ENCODE results near the gene PTPRM. TPM values are rescaled to one million over a fixed set of nuclear protein-coding genes. Genes with fewer than 3 reads are reported as not detected.

The PTPRM gene
- total RNA-seq, 1 experiment from 2014 or later = 100.0 TPM

- H3K4me1 Mint-ChIP-seq (ENCODE audit: low read depth, unreplicated experiment) = peaks cover 45% of the 10 kb centered on the region
- no peak overlapping the region for H3K4me3 ChIP-seq (ENCODE audit: low read depth, low read length)
These were observed 59.2 kb downstream of the PTPRM start for GRCh38 chr18:7626175-7626921.

GRCh38 chr18:7626922-7627440 is 59.9 kb downstream of the PTPRM start:
- Mint-ChIP-seq H3K27me3 (ENCODE audit: insufficient read depth, unreplicated experiment) (no peaks in the 10 kb centered on the region), H3K4me3 (ENCODE audit: unreplicated experiment) (peak overlapping the region; percentile 21), H3K9me3 (ENCODE audit: unreplicated experiment) (no peaks in the 10 kb centered on the region), H3K4me1 (ENCODE audit: low read depth, unreplicated experiment) (peaks cover 45% of the 10 kb centered on the region), H3K36me3 (ENCODE audit: insufficient read depth, unreplicated experiment) (peaks cover 17% of the 10 kb centered on the region), H3K27ac (ENCODE audit: unreplicated experiment) (peak overlapping the region; percentile 88)
- peak in 1 of 2 experiments; percentile 53 for TF ChIP-seq CTCF (IDR thresholded peaks at IDR 0.05; ENCODE audit: insufficient read depth in 1 of 2, low read depth in 1 of 2, low read length in 1 of 2, severe bottlenecking in 1 of 2, unreplicated experiment in 1 of 2)
- BruUV-seq (replicated peaks) = no TSS peak
- H3K9me3 ChIP-seq = no peaks in the 10 kb centered on the region
- intact Hi-C loops (cut with micrococcal nuclease; ENCODE audit: unreplicated experiment) = loop anchor here (1.0 to 2.0 kb wide), 2 partner anchors 58 to 355 kb away; no protein-coding TSS in a partner anchor
- ChIA-PET POLR2A (no interaction called here), CTCF (interaction anchor here (0.5 to 2.0 kb wide), 6 partner anchors 22 to 313 kb away, joined by 3 to 13 read pairs (median 3); partner anchors contain the start of gene PTPRM)
- peaks cover 62% of the 10 kb centered on the region for H3K4me1 ChIP-seq
- H3K36me3 ChIP-seq (ENCODE audit: control insufficient read depth, insufficient read depth, low read length) = no peaks in the 10 kb centered on the region
- DNase-seq = peak; percentile 71 to 80
- no peak overlapping the region for H3K4me3 ChIP-seq (ENCODE audit: low read depth, low read length)
- H3K27me3 ChIP-seq (replicated peaks; ENCODE audit: control insufficient read depth, insufficient read depth, low read length) = no peaks in the 10 kb centered on the region

More at GRCh38 chr18:7626175-7626921, 59.2 kb downstream of the PTPRM start:
- Histone ChIP-seq H3K4me1 (peaks cover 58% of the 10 kb centered on the region), H3K36me3 (ENCODE audit: control insufficient read depth, insufficient read depth, low read length) (no peaks in the 10 kb centered on the region), H3K27me3 (replicated peaks; ENCODE audit: control insufficient read depth, insufficient read depth, low read length) (no peaks in the 10 kb centered on the region), H3K9me3 (no peaks in the 10 kb centered on the region)
- Mint-ChIP-seq H3K36me3 (ENCODE audit: insufficient read depth, unreplicated experiment) (peaks cover 22% of the 10 kb centered on the region), H3K4me3 (ENCODE audit: unreplicated experiment) (peak overlapping the region; percentile 21), H3K9me3 (ENCODE audit: unreplicated experiment) (no peaks in the 10 kb centered on the region), H3K27me3 (ENCODE audit: insufficient read depth, unreplicated experiment) (no peaks in the 10 kb centered on the region), H3K27ac (ENCODE audit: unreplicated experiment) (peak overlapping the region; percentile 88)
- ChIA-PET CTCF (interaction anchor here (1.1 to 2.0 kb wide), 4 partner anchors 22 to 129 kb away, joined by 3 to 13 read pairs (median 4); partner anchors contain the start of gene PTPRM), POLR2A (no interaction called here)
- intact Hi-C loops (cut with micrococcal nuclease; ENCODE audit: unreplicated experiment) = loop anchor here (2.0 kb wide), 1 partner anchor 58 kb away; no protein-coding TSS in a partner anchor
- no TSS peak for BruUV-seq (replicated peaks)
- TF ChIP-seq CTCF (IDR thresholded peaks at IDR 0.05; ENCODE audit: insufficient read depth in 1 of 2, low read depth in 1 of 2, low read length in 1 of 2, severe bottlenecking in 1 of 2, unreplicated experiment in 1 of 2) = no peak
- peak in 1 of 2 experiments; percentile 19 for DNase-seq

GRCh38 chr18:7629416-7629815 is 62.3 kb downstream of the PTPRM start:
- intact Hi-C loops (cut with micrococcal nuclease; ENCODE audit: unreplicated experiment) = no loop called here
- Mint-ChIP-seq H3K4me3 (ENCODE audit: unreplicated experiment) (no peak overlapping the region), H3K27ac (ENCODE audit: unreplicated experiment) (no peak overlapping the region), H3K36me3 (ENCODE audit: insufficient read depth, unreplicated experiment) (peaks cover 11% of the 10 kb centered on the region), H3K4me1 (ENCODE audit: low read depth, unreplicated experiment) (peaks cover 55% of the 10 kb centered on the region), H3K9me3 (ENCODE audit: unreplicated experiment) (no peaks in the 10 kb centered on the region), H3K27me3 (ENCODE audit: insufficient read depth, unreplicated experiment) (no peaks in the 10 kb centered on the region)
- no peaks in the 10 kb centered on the region; the same call in 1 of the 2 replicates for H3K36me3 ChIP-seq (ENCODE audit: control insufficient read depth, insufficient read depth, low read length)
- ChIA-PET CTCF (no interaction called here), POLR2A (no interaction called here)
- no peak for DNase-seq
- no TSS peak for BruUV-seq (replicated peaks)
- no peaks in the 10 kb centered on the region for H3K27me3 ChIP-seq (replicated peaks; ENCODE audit: control insufficient read depth, insufficient read depth, low read length)
- peaks cover 52% of the 10 kb centered on the region for H3K4me1 ChIP-seq
- no peak overlapping the region for H3K4me3 ChIP-seq (ENCODE audit: low read depth, low read length)
- no peak for TF ChIP-seq CTCF (IDR thresholded peaks at IDR 0.05; ENCODE audit: insufficient read depth in 1 of 2, low read depth in 1 of 2, low read length in 1 of 2, severe bottlenecking in 1 of 2, unreplicated experiment in 1 of 2)
- H3K9me3 ChIP-seq = no peaks in the 10 kb centered on the region

All from Caco-2 (cell line).